ENCODE measurements around the gene LRRC51. TPM values are rescaled to one million over a fixed set of nuclear protein-coding genes. Genes with fewer than 3 reads are reported as not detected.
"Not testable (repeated sequence)": the region's sequence is repeated elsewhere in the genome, so short reads cannot be mapped to it uniquely, and the experiment has no call there.

The LRRC51 gene
- total RNA-seq, 4 donors from 2014 or later: 5.1 to 77.4 (median 6.7) TPM

DNA sequence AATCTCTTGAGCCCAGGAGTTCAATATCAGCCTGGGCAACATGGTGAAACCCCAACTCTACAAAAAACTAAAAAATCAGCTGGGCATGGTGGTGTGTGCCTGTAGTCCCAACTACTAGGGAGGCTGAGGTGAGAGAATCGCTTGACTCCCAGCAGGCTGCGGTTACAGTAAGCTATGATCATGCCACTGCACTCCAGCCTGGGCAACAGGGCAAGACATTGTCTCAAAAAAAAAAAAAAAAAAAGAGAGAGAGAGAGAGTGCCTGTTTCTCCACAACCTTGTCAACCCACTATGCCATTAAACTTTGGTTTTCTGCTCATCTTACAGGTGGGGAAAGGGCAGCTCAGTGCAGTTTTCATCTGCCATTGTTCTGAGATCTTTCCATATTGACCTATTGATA lies 60.0 kb downstream of the LRRC51 start:
- no peak for TF ChIP-seq EP300 (IDR thresholded peaks at IDR 0.05; ENCODE audit: low read depth)
- TF ChIP-seq, protein P1, sequence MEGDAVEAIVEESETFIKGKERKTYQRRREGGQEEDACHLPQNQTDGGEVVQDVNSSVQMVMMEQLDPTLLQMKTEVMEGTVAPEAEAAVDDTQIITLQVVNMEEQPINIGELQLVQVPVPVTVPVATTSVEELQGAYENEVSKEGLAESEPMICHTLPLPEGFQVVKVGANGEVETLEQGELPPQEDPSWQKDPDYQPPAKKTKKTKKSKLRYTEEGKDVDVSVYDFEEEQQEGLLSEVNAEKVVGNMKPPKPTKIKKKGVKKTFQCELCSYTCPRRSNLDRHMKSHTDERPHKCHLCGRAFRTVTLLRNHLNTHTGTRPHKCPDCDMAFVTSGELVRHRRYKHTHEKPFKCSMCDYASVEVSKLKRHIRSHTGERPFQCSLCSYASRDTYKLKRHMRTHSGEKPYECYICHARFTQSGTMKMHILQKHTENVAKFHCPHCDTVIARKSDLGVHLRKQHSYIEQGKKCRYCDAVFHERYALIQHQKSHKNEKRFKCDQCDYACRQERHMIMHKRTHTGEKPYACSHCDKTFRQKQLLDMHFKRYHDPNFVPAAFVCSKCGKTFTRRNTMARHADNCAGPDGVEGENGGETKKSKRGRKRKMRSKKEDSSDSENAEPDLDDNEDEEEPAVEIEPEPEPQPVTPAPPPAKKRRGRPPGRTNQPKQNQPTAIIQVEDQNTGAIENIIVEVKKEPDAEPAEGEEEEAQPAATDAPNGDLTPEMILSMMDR (IDR thresholded peaks at IDR 0.05): no peak
- no peak for TF ChIP-seq POLR2AphosphoS5 (IDR thresholded peaks at IDR 0.05)
- no peak overlapping the region for H3K4me3 ChIP-seq
- H3K36me3 ChIP-seq: no peaks in the 10 kb centered on the region
- 100% methylated on average over 2 of the region's 2 CpGs; no CpG with 5 or more reads in 1 of the 2 donors for WGBS, 2 donors (ENCODE audit: low coverage in 1 of 2)
- H3K9me3 ChIP-seq: no peaks in the 10 kb centered on the region
- no peak overlapping the region for H3K27ac ChIP-seq
- H3K4me1 ChIP-seq: peaks cover 0 to 6% (median 0%) of the 10 kb centered on the region in 4 donors
- intact Hi-C loops (cut with DNase I; ENCODE audit: low total_unique reads): no loop called here
- H3K27me3 ChIP-seq: no peaks in the 10 kb centered on the region
- no peak for DNase-seq
- in situ Hi-C loops (cut with MboI; ENCODE audit: low pct_ligation_motif_present in 1 of 4, low pct_unique_long_range_greater_than_20kb in 1 of 4, low sequenced_read_pairs in 3 of 4): no loop called here

DNA sequence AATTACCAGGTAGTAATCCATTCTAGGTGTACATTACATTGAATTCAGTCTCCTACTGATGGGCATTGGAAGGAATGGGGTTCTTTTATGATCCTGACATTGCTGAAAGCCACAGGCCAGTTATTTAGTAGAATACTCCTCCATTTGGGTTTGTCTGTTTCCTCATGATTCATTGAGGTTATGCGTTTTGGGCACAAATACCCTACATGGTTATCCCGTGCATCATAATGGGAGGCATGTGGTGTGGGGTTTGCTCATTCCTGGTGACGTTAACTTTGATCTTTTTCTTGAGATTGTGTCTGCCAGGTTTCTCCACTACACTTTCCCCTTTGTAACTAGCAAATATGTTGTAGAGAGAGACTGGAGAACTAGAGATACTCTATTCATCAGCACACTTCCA lies 60.4 kb downstream of the LRRC51 start:
- in situ Hi-C loops (cut with MboI; ENCODE audit: low pct_ligation_motif_present in 1 of 4, low pct_unique_long_range_greater_than_20kb in 1 of 4, low sequenced_read_pairs in 3 of 4) (no loop called here), intact Hi-C loops (cut with DNase I; ENCODE audit: low total_unique reads) (no loop called here)
- Histone ChIP-seq H3K4me1 (peaks cover 0 to 6% (median 0%) of the 10 kb centered on the region in 4 donors), H3K4me3 (no peak overlapping the region), H3K9me3 (no peaks in the 10 kb centered on the region), H3K27me3 (no peaks in the 10 kb centered on the region), H3K36me3 (no peaks in the 10 kb centered on the region), H3K27ac (no peak overlapping the region)
- WGBS, 2 donors (ENCODE audit: low coverage in 1 of 2): 76 to 79% methylated on average over 3 of the region's 3 CpGs
- DNase-seq: no peak
- TF ChIP-seq EP300 (IDR thresholded peaks at IDR 0.05; ENCODE audit: low read depth) (no peak), POLR2AphosphoS5 (IDR thresholded peaks at IDR 0.05) (no peak), POLR2A (IDR thresholded peaks at IDR 0.05) (no peak)
- TF ChIP-seq, protein P1 (IDR thresholded peaks at IDR 0.05): no peak

DNA sequence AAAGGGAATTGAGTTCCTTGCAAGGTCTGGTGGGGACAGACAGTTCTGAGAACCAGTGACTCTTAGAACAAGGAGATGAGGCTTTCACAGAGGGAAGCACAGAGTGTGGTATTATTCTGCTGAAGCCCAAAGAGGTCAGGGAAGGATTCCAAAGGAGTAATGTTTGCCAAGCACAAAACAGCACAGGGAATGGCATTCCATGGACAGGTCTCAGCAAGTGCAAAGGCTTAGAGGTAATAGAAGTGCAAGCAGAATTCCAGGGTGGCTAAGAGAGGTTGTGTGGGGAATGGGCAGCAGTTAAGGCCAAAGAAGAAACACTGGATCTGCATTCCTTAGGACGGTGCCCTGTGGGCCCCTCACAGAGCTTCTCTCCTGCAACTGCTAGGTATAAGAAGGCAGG lies 61.4 kb downstream of the LRRC51 start:
- H3K9me3 ChIP-seq; H3K4me3 ChIP-seq; intact Hi-C loops (cut with DNase I; ENCODE audit: low total_unique reads); in situ Hi-C loops (cut with MboI; ENCODE audit: low pct_ligation_motif_present in 1 of 4, low pct_unique_long_range_greater_than_20kb in 1 of 4, low sequenced_read_pairs in 3 of 4); DNase-seq; H3K27ac ChIP-seq; H3K4me1 ChIP-seq; H3K36me3 ChIP-seq; H3K27me3 ChIP-seq: not testable (repeated sequence)
- 82% methylated on average over 1 of the region's 1 CpG; no CpG with 5 or more reads in 1 of the 2 donors for WGBS, 2 donors (ENCODE audit: low coverage in 1 of 2)

DNA sequence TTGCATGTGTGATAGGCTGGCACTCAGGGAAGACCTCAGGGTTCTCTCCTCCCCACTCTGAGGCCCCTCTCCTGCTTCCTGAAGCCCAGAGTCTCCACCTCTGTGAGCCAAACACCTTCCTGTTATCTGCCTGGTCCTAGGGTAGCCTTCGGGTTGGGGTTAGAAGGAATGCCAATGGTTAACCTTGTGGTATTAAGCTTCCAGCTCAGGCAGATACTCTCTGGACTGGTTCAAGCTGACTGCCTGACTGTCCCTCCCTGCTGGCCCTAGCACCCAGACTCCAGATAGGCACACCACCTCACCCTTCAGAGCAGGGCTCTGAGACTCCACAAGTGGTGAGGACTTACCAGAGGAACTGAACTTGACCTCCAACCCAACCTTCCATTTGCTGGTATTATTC lies 61.9 kb downstream of the LRRC51 start:
- DNase-seq; H3K9me3 ChIP-seq; H3K27me3 ChIP-seq; H3K4me3 ChIP-seq; in situ Hi-C loops (cut with MboI; ENCODE audit: low pct_ligation_motif_present in 1 of 4, low pct_unique_long_range_greater_than_20kb in 1 of 4, low sequenced_read_pairs in 3 of 4); H3K27ac ChIP-seq; H3K36me3 ChIP-seq; intact Hi-C loops (cut with DNase I; ENCODE audit: low total_unique reads); H3K4me1 ChIP-seq: not testable (repeated sequence)
- 80% methylated on average over 1 of the region's 1 CpG; no CpG with 5 or more reads in 1 of the 2 donors for WGBS, 2 donors (ENCODE audit: low coverage in 1 of 2)

DNA sequence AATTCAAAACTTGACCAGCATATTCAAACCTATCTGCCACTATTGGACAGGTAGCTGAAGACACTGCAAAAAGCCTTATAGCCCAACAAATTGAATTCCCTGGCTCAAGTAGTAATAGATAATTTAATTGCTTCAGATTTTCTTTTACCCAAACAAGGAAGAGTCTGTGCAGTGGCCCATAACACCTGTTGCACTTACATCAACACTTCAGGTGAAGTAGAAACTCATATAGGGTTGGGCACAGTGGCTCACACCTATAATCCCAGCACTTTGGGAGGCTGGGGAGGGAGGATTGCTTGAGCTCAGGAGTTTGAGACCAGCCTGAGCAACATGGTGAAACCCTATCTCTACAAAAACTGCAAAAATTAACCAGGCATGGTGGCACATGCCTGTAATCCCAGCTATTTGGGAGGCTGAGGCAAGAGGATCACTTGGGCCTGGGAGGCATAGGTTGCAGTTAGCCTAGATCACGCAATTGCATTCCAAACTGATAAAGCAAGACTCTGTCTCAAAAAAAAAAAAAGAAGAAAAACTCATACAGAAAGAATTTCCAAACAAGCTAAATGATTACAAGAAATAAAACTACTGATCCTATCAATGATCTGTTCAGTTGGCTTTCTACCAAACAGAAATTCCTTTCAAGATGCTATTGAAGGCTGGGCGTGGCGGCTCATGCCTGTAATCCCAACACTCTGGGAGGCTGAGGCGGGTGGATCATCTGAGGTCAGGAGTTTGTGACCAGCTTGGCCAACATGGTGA lies 64.3 kb downstream of the LRRC51 start:
- in situ Hi-C loops (cut with MboI; ENCODE audit: low pct_ligation_motif_present in 1 of 4, low pct_unique_long_range_greater_than_20kb in 1 of 4, low sequenced_read_pairs in 3 of 4) (no loop called here), intact Hi-C loops (cut with DNase I; ENCODE audit: low total_unique reads) (no loop called here)
- H3K36me3 ChIP-seq: no peaks in the 10 kb centered on the region
- peaks cover 0 to 6% (median 0%) of the 10 kb centered on the region in 4 donors for H3K4me1 ChIP-seq
- H3K9me3 ChIP-seq: no peaks in the 10 kb centered on the region
- H3K4me3 ChIP-seq: no peak overlapping the region
- H3K27ac ChIP-seq: no peak overlapping the region
- no peak for DNase-seq
- no peaks in the 10 kb centered on the region for H3K27me3 ChIP-seq
- TF ChIP-seq EP300 (IDR thresholded peaks at IDR 0.05; ENCODE audit: low read depth): no peak
- no peak for TF ChIP-seq POLR2AphosphoS5 (IDR thresholded peaks at IDR 0.05)
- no peak for TF ChIP-seq POLR2A (IDR thresholded peaks at IDR 0.05)
- TF ChIP-seq, protein P1 (IDR thresholded peaks at IDR 0.05): no peak
- 60 to 86% methylated on average over 3 to 4 of the region's 4 CpGs for WGBS, 2 donors (ENCODE audit: low coverage in 1 of 2)

Small RNAs within 50 kb of the gene (small RNA-seq; reads per million reads assigned to genes)
- 0 to 0.14 (median 0) reads per million in 4 donors for gene MIR3165
- 0 reads per million in 4 donors for gene RNU6-72P

Other genes starting within 250 kb of the LRRC51 start
- not detected for gene DEFB108B, start 247.7 kb upstream of the LRRC51 start, total RNA-seq
- not detected for gene DEFB131B, start 202.4 kb upstream of the LRRC51 start, total RNA-seq
- 10 to 100 TPM in 3 of 4 donors, 1 to 10 TPM in 1; 7.9 to 68.5 (median 15.6) TPM for gene XNDC1N, start 152.3 kb upstream of the LRRC51 start, total RNA-seq
- 10 to 100 TPM in 3 of 4 donors, 1 to 10 TPM in 1; 9.7 to 38.6 (median 31.4) TPM for gene RNF121, start 151.8 kb upstream of the LRRC51 start, total RNA-seq
- 10 to 100 TPM in 3 of 4 donors, 1 to 10 TPM in 1; 7.4 to 29.9 (median 14.5) TPM for gene IL18BP, start 81.9 kb upstream of the LRRC51 start, total RNA-seq
- gene NUMA1, start 308 bp upstream of the LRRC51 start, total RNA-seq: 100 to 1,000 TPM; 323 to 520 (median 419) TPM
- 100 to 1,000 TPM in 2 of 4 donors, 10 to 100 TPM in 2; 59.1 to 156 (median 102) TPM for gene LAMTOR1, start 22.4 kb downstream of the LRRC51 start, total RNA-seq
- gene TOMT, start 25.1 kb downstream of the LRRC51 start, total RNA-seq: not detected
- gene ANAPC15, start 31.8 kb downstream of the LRRC51 start, total RNA-seq: 10 to 100 TPM; 15.1 to 44.5 (median 27.6) TPM
- gene FOLR3, start 54.9 kb downstream of the LRRC51 start, total RNA-seq: not detected
- gene FOLR1, start 111.3 kb downstream of the LRRC51 start, total RNA-seq: not detected
- gene FOLR2, start 135.9 kb downstream of the LRRC51 start, total RNA-seq: 10 to 100 TPM in 1 of 4 donors, 1 to 10 TPM in 2, not detected in 1; 6.4 to 16.1 (median 8.6) TPM
- 100 to 1,000 TPM in 2 of 4 donors, 10 to 100 TPM in 2; 92.8 to 388 (median 157) TPM for gene INPPL1, start 143.9 kb downstream of the LRRC51 start, total RNA-seq
- gene PHOX2A, start 163.3 kb downstream of the LRRC51 start, total RNA-seq: 1 to 10 TPM in 1 of 4 donors, under 1 TPM in 3; 0.41 to 2.6 (median 0.70) TPM

Measured in transverse colon (tissue), 4 donors.